Parathyroid adenoma (tissue), 2 donors: Measurements from ENCODE around the gene HERC2.
A peak's percentile ranks its signal among the peaks of the same experiment; 100 is the strongest.

ENCODE experiments used
- H2AFZ ChIP-seq: fragments of 300-600 bp; sonication (generic); one replicate; pipeline ENCODE4 v1.7.0; 2017; ENCODE audit warnings: antibody characterized with exemption, mild to moderate bottlenecking
- H3K27ac ChIP-seq: fragments of 300-600 bp; sonication (generic); one replicate; pipeline ENCODE4 v1.7.0; 2017
- H3K27me3 ChIP-seq: fragments of 300-600 bp; sonication (generic); one replicate; pipeline ENCODE4 v1.7.0; 2017; ENCODE audit warnings: low read length; ENCODE audit not compliant: control insufficient read depth, insufficient read depth
- H3K36me3 ChIP-seq: fragments of 300-600 bp; sonication (generic); one replicate; pipeline ENCODE4 v1.7.0; 2017; ENCODE audit warnings: low read length; ENCODE audit not compliant: control insufficient read depth, insufficient read depth
- H3K4me1 ChIP-seq: fragments of 300-600 bp; sonication (generic); one replicate; pipeline ENCODE4 v1.7.0; 2017; ENCODE audit warnings: control low read depth
- H3K4me2 ChIP-seq: fragments of 300-600 bp; sonication (generic); one replicate; pipeline ENCODE4 v1.7.0; 2017; ENCODE audit warnings: low read length
- H3K4me3 ChIP-seq: fragments of 300-600 bp; sonication (generic); one replicate; pipeline ENCODE4 v1.7.0; 2017; ENCODE audit warnings: low read depth, low read length
- H3K79me2 ChIP-seq: fragments of 300-600 bp; sonication (generic); one replicate; pipeline ENCODE4 v1.7.0; 2017; ENCODE audit warnings: control low read depth
- H3K9ac ChIP-seq: fragments of 300-600 bp; sonication (generic); one replicate; pipeline ENCODE4 v1.7.0; 2017; ENCODE audit warnings: mild to moderate bottlenecking
- H3K9me3 ChIP-seq: fragments of 300-600 bp; sonication (generic); one replicate; pipeline ENCODE4 v1.7.0; 2017; ENCODE audit warnings: low read length; ENCODE audit not compliant: control insufficient read depth
- CTCF ChIP-seq: fragments of 300-600 bp; sonication (generic); IDR thresholded peaks from one replicate; pipeline ENCODE4 v1.7.0; 2017; ENCODE audit warnings: antibody characterized with exemption, mild to moderate bottlenecking
- donor health status: primary hyperparathyroidism.

Gene HERC2

DNA sequence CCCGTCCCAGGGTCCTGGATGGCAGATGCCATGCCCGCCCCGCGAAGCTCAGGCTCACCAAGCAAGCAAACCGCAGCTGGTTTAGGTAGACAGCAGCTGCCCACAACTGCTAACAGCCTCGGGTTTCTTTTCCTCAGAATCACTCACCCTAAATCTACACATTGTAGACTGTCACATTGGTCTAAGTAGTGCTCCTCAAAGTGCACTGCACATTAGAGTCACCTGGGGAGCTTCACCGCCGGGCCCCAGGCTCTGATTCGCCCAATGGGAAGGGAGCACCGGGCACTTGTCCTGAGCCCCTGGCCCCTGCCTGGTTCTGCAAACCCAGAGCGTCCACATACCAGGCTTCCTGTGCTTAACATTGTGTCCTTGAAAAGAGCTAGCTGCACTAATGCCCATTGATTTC, 223.6 kb downstream of the HERC2 start:
- Histone ChIP-seq H3K9ac (no peak overlapping the region), H3K27me3 (no peaks in the 10 kb centered on the region), H3K36me3 (no peaks in the 10 kb centered on the region), H3K4me3 (no peak overlapping the region), H3K79me2 (no peaks in the 10 kb centered on the region), H3K4me1 (no peaks in the 10 kb centered on the region), H3K27ac (no peak overlapping the region), H3K9me3 (no peaks in the 10 kb centered on the region), H3K4me2 (no peak overlapping the region), H2AFZ (no peak overlapping the region)
- TF ChIP-seq CTCF, result no peak

GRCh38 chr15:28097656-28098359, 224.2 kb downstream of the HERC2 start:
- no peaks in the 10 kb centered on the region for H3K36me3 ChIP-seq
- H3K4me2 ChIP-seq, result no peak overlapping the region
- no peak overlapping the region for H3K9ac ChIP-seq
- no peaks in the 10 kb centered on the region for H3K9me3 ChIP-seq
- TF ChIP-seq CTCF, result no peak
- H3K4me3 ChIP-seq, result no peak overlapping the region
- no peaks in the 10 kb centered on the region for H3K4me1 ChIP-seq
- H3K27me3 ChIP-seq, result no peaks in the 10 kb centered on the region
- no peaks in the 10 kb centered on the region for H3K79me2 ChIP-seq
- no peak overlapping the region for H3K27ac ChIP-seq
- H2AFZ ChIP-seq, result no peak overlapping the region

GRCh38 chr15:28096670-28097431, 225.1 kb downstream of the HERC2 start:
- H3K9ac ChIP-seq, result no peak overlapping the region
- TF ChIP-seq CTCF, result no peak
- H3K4me2 ChIP-seq, result peak overlapping the region; percentile 87
- H3K9me3 ChIP-seq, result no peaks in the 10 kb centered on the region
- H3K4me1 ChIP-seq, result no peaks in the 10 kb centered on the region
- H3K27ac ChIP-seq, result no peak overlapping the region
- no peaks in the 10 kb centered on the region for H3K27me3 ChIP-seq
- H3K4me3 ChIP-seq, result peak overlapping the region; percentile 49
- no peaks in the 10 kb centered on the region for H3K36me3 ChIP-seq
- H2AFZ ChIP-seq, result peak overlapping the region; percentile 64
- no peaks in the 10 kb centered on the region for H3K79me2 ChIP-seq

GRCh38 chr15:28096411-28096669, 225.6 kb downstream of the HERC2 start:
- no peaks in the 10 kb centered on the region for H3K4me1 ChIP-seq
- no peaks in the 10 kb centered on the region for H3K36me3 ChIP-seq
- H2AFZ ChIP-seq, result peak overlapping the region; percentile 64
- no peaks in the 10 kb centered on the region for H3K27me3 ChIP-seq
- H3K9me3 ChIP-seq, result no peaks in the 10 kb centered on the region
- H3K27ac ChIP-seq, result no peak overlapping the region
- no peak for TF ChIP-seq CTCF
- peak overlapping the region; percentile 87 for H3K4me2 ChIP-seq
- peak overlapping the region; percentile 49 for H3K4me3 ChIP-seq
- H3K79me2 ChIP-seq, result no peaks in the 10 kb centered on the region
- H3K9ac ChIP-seq, result no peak overlapping the region
